Liver (tissue), 3 donors: ENCODE data around the gene GFRA1.

ENCODE experiments used
- ATF3 ChIP-seq: IDR thresholded peaks from 2 replicates; pipeline ENCODE4 v1.6.1; 2016; ENCODE audit warnings: antibody characterized with exemption
- CTCF ChIP-seq: fragments of 150-350 bp; IDR thresholded peaks from 2 replicates; pipeline ENCODE4 v1.5.1; 2017; ENCODE audit warnings: improper control_type of control experiment, low read depth, low read length; ENCODE audit not compliant: missing input control
- EGR1 ChIP-seq, 2 donors: IDR thresholded peaks; 2 replicates each; pipeline ENCODE4 v1.6.1; 2016 to 2018; ENCODE audit warnings: antibody characterized with exemption in 2 of 2, low read depth in 2 of 2
- FOXA1 ChIP-seq: IDR thresholded peaks from 2 replicates; pipeline ENCODE4 v1.6.1; 2016; ENCODE audit warnings: antibody characterized with exemption
- HNF4A ChIP-seq, 2 donors: conservative IDR thresholded peaks; 2 replicates each; pipeline ENCODE4 v1.6.1; 2016; ENCODE audit warnings: antibody characterized with exemption in 2 of 2, mild to moderate bottlenecking in 2 of 2
- JUND ChIP-seq, 2 donors: IDR thresholded peaks; 2 replicates each; pipeline ENCODE4 v1.6.1; 2016; ENCODE audit warnings: antibody characterized with exemption in 2 of 2
- MAX ChIP-seq: IDR thresholded peaks from 2 replicates; pipeline ENCODE4 v1.6.1; 2016; ENCODE audit warnings: antibody characterized with exemption
- RAD21 ChIP-seq, 2 donors: IDR thresholded peaks; 2 replicates each; pipeline ENCODE4 v1.6.1; 2016; ENCODE audit warnings: antibody characterized with exemption in 2 of 2, mild to moderate bottlenecking in 2 of 2
- REST ChIP-seq: IDR thresholded peaks from 2 replicates; pipeline ENCODE4 v1.6.1; 2016; ENCODE audit warnings: antibody characterized with exemption, mild to moderate bottlenecking
- RXRA ChIP-seq, 2 donors: IDR thresholded peaks; 2 replicates each; pipeline ENCODE4 v1.6.1; 2017 to 2018; ENCODE audit warnings: antibody characterized with exemption in 2 of 2, mild to moderate bottlenecking in 1 of 2
- SP1 ChIP-seq: IDR thresholded peaks from 2 replicates; pipeline ENCODE4 v1.6.1; 2018; ENCODE audit warnings: antibody characterized with exemption, mild to moderate bottlenecking
- YY1 ChIP-seq: IDR thresholded peaks from 2 replicates; pipeline ENCODE4 v1.6.1; 2016; ENCODE audit warnings: antibody characterized with exemption, mild to moderate bottlenecking
- ZBTB33 ChIP-seq: IDR thresholded peaks from 2 replicates; pipeline ENCODE4 v1.6.1; 2016; ENCODE audit warnings: antibody characterized with exemption
- donor health status: healthy.
- donor health status: healthy.

GRCh38 chr10:116211682-116212081, 61.3 kb downstream of the GFRA1 start:
- TF ChIP-seq CTCF (no peak), RAD21 (IDR thresholded peaks at IDR 0.05) (no peak), EGR1 (IDR thresholded peaks at IDR 0.05; ENCODE audit: low read depth in 2 of 2) (no peak), ATF3 (no peak), JUND (IDR thresholded peaks at IDR 0.05) (no peak), RXRA (IDR thresholded peaks at IDR 0.05) (no peak), MAX (no peak), SP1 (no peak), YY1 (no peak), REST (no peak), FOXA1 (no peak), ZBTB33 (no peak), HNF4A (conservative IDR thresholded peaks at IDR 0.05) (no peak)
